SKM-1 treated with dmso at 0.1 percent for 144 hours (cell line): ENCODE measurements around the gene SIDT2.
"Not testable (repeated sequence)": the region's sequence is repeated elsewhere in the genome, so short reads cannot be mapped to it uniquely, and the experiment has no call there.

Source experiments
- DNase-seq: peaks from one replicate; lab custom pipeline; 2025; ENCODE audit not compliant: unreplicated experiment; lab: John Stamatoyannopoulos, UW

Gene SIDT2

GRCh38 chr11:117178210-117179034 lies at the start of gene SIDT2:
SIDT2 (plus strand) TSS chr11:117178743; CDS start chr11:117179264, 521 bp downstream.
- peak; percentile 81 for DNase-seq

- not testable (repeated sequence) for DNase-seq
Observed at GRCh38 chr11:117130396-117130795, 48.1 kb upstream of the SIDT2 start.

GRCh38 chr11:117130879-117131278 lies 47.7 kb upstream of the SIDT2 start:
- no peak for DNase-seq

DNA sequence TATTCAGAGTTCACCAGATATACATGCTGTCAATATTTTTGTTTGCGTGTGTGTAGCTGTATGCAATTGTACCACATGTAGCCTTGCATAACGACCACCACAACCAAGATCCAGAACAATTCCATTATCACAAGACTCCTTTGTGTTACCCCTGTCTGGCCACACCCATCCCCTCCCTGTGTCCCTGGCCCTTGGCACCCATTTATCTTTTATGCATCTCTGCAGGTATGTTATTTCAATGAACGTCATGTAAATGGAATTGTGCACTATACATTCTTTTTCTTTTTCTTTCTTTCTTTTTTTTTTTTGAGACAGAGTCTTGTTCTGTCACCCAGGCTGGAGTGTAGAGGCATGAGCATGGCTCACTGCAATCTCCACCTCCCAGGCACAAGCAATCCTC lies 44.1 kb upstream of the SIDT2 start:
- DNase-seq, result no peak

GRCh38 chr11:117134979-117135378 lies 43.6 kb upstream of the SIDT2 start:
- not testable (repeated sequence) for DNase-seq

DNA sequence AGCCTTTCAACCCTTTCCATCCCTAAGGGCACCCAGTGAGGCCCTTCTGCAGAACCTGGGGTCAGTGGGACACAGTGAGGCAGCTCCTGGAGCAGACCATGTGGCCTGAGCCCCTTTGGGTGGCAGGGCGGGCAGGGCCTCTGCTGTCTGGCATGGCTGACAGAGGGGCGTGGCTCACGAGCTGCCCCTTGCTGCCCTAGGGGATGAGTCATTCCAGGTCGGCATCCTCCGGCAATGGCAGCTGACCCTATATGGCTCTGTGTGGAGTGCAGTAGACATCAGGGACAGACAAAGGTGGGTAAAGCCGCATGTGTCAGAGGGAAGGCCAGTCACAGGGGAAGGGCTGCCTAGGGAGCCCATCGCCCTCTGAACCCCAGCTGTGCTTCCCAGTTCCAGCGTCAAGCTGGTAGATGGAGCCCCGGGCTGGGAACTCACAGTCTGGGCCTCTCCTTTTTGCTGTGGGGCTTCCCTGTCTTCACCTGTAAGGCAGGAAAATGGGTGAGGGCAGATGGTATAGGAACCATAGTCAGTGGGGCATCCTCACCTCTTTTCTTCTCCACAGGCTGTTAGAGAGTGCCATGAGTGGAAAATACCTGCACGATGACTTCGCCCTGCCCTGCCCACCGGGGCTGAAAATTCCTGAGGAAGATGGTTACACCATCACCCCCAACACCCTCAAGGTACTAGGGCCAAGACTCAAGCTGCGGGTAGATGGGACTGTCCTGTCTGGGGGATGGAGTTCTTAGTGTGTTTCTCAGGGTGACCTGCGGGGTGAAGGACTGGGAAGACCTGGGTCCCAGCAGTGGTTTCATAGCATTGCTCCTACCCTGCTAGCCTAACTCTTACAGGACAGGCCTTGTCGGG lies 41.1 kb upstream of the SIDT2 start:
- not testable (repeated sequence) for DNase-seq

DNA sequence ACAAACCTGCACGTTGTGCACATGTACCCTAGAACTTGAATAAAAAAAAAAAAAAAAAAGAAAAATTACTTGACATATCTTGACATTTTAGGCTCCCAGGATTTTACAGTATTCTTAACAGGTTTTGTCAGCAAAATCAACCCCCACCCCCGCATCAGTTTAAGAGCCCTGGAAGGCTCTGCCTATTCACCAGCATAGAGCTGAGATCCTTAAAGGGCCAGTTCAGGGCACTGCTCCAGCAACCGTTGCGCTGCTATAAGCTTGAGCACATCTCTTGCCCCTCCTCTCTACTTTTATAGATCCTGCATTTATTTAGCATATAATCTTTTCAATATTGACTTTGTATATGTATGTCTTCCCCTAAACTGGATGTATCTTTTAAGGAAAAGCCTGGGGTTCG lies 35.2 kb upstream of the SIDT2 start:
- no peak for DNase-seq

DNA sequence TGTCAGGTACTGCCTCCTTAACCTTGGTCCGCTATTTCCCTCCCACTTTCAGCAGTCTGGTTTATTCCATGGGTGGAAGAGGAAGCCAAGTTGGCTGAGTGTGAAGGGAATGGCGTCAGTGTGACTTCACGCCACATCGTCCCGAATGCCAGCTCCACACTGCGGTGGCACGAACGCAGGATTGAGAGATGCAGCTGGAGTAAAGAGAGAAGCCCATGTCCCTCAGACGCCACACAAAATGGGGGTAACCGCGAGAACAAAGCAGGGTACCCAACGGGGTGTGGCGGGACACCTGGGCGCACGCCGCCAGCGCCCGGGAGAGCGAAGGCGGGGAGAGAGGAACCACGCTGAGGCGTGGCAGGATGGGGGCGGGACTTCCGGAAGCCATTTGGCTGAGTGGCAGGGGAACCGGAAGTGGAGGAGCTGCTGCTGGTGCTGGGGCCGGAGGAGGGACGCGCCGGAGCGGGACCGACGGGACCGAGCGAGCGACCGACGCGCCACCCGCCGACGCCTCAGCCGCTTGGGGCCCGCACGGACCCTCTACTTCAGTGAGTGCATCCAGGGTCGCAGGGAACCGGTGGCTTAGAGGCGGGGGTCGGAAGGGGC lies 34.6 kb upstream of the SIDT2 start, which contains the start of gene PAFAH1B2:
Gene PAFAH1B2 (plus strand): TSS at position 417 of the 606 bp plus-strand sequence. CDS start 8,161 bp downstream, outside the sequence.
- peak; percentile 94 for DNase-seq

- peak; percentile 66 for DNase-seq
Observed at GRCh38 chr11:117144477-117145392, 33.8 kb upstream of the SIDT2 start.

DNA sequence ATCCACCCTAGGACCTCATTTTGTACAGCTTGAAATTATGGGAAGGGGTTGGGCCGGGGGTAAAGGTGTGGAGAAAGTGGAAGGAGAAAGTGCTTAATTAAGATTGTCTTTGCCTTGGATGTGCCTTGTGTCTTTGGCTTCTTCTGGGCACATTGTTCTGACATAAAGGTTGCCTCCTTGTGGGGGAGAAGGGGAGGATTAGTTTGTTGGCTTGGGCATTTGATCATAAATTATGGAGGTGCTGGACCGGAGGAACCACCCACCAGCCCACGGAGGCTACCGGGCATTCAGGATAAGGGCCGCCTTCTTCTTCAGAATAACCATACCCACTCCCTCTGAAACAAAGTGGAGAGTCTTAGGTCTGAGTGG lies 33.2 kb upstream of the SIDT2 start:
- DNase-seq, result no peak

DNA sequence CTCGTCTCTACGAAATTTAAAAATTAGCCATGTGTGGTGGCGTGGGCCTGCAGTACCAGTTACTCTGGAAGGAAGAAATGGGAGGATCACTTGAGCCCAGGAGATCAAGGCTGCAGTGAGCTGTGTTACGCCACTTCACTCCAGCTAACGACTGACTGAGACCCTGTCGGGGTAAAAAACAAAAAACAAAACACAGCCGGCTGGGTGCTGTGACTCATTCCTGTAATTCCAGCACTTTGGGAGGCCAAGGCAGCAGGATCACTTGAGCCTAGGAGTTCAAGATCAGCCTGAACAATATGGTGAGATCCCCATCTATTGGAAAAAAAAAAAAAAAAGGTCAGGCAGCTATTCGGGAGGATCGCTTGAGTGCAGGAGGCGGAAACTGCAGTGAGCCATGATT lies 32.0 kb upstream of the SIDT2 start:
- DNase-seq, result no peak

GRCh38 chr11:117152066-117152465 lies 26.5 kb upstream of the SIDT2 start:
- no peak for DNase-seq

- no peak for DNase-seq
Observed at GRCh38 chr11:117154468-117154867, 24.1 kb upstream of the SIDT2 start.

- DNase-seq, result no peak
Observed at GRCh38 chr11:117157507-117157906, 21.0 kb upstream of the SIDT2 start.

GRCh38 chr11:117159892-117160291 lies 18.7 kb upstream of the SIDT2 start:
- DNase-seq, result no peak

DNA sequence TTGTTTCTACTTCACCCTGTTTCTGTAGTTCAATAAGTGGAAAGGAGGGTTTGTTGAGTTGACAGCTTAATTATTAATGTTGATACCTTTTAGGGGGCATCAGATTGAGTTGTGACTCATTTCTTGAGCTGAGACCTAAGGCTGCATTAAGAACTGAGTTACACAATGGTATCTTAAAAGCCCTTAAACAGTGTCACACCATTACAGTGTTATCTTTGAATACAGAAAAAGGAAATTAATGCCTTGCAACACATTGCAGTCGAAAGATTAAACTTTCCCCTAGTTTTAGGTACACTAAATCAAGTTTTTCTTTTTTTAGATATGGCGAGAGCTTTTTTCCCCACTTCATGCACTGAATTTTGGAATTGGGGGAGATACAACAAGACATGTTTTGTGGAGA lies 17.7 kb upstream of the SIDT2 start:
- DNase-seq, result no peak

DNA sequence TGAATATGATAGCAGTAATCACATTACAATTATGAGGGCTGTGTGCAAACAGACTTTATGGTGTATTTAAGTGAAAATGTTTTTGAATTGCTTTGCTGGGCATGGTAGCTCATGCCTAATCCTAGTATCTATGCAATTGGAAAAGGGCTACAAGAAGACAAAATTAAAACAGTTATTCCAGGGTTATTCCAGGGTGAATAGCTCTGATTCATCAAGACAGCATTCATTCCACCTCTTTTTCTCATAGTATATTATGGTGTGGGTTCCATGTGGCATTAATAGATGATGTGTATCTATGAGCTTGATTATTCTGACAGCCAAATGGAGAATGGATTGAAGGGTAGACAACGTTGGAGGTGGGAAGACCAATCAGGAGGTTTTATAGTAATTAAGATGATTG lies 12.1 kb upstream of the SIDT2 start:
- DNase-seq, result no peak

GRCh38 chr11:117169736-117170135 lies 8.8 kb upstream of the SIDT2 start:
- DNase-seq, result no peak

DNA sequence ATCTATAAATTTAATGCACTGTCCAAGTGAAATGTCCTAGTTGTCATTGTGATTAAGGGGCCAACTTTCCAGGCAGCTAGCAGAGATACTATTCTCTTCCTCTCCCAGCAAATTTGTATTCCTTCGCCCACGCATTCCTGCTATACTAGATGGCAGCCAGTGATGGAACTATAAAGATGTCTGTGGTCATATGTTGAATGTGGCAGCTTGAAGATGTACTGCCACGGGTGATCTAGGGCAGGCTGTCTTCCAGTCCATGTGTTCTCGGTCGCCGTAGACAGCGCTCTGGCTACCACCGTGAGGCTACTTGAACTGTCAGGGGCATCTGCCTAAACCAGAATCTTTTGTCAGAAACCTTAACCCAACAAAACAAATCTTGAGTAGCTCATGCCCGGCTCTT lies 8.3 kb upstream of the SIDT2 start:
- DNase-seq, result no peak

GRCh38 chr11:117171007-117171403 lies 7.5 kb upstream of the SIDT2 start:
- DNase-seq, result no peak
